Loucy (cell line): Measurements from ENCODE around the gene NGFR.

Source experiments
- H2AFZ ChIP-seq: fragments of 200-600 bp; sonication (generic); 2 replicates; pipeline ENCODE4 v1.6.0; 2016; ENCODE audit warnings: antibody characterized with exemption, mild to moderate bottlenecking, low read length, moderate library complexity
- H3F3A ChIP-seq: fragments of 200-600 bp; 2 replicates; pipeline ENCODE4 v1.6.0; 2016; ENCODE audit warnings: antibody characterized with exemption, low read depth, mild to moderate bottlenecking
- H3K27me3 ChIP-seq: fragments of 200-600 bp; sonication (generic); 2 replicates; pipeline ENCODE4 v1.6.1; 2014; ENCODE audit warnings: low read length, mild to moderate bottlenecking; ENCODE audit not compliant: insufficient read depth, poor library complexity, severe bottlenecking
- H3K36me3 ChIP-seq: fragments of 200-600 bp; sonication (generic); 2 replicates; pipeline ENCODE4 v1.6.1; 2016; ENCODE audit warnings: low read length; ENCODE audit not compliant: insufficient read depth
- H3K4me1 ChIP-seq: fragments of 200-600 bp; sonication (generic); 2 replicates; pipeline ENCODE4 v1.5.1; 2014; ENCODE audit warnings: low read length, mild to moderate bottlenecking; ENCODE audit not compliant: insufficient read depth, poor library complexity, severe bottlenecking
- H3K4me2 ChIP-seq: fragments of 200-600 bp; sonication (generic); 2 replicates; pipeline ENCODE4 v1.6.0; 2014; ENCODE audit warnings: antibody characterized with exemption, low read length, low read depth, mild to moderate bottlenecking; ENCODE audit not compliant: poor library complexity, severe bottlenecking
- H3K4me3 ChIP-seq: fragments of 200-600 bp; sonication (generic); 2 replicates; pipeline ENCODE4 v1.5.1; 2014; ENCODE audit warnings: low read length, mild to moderate bottlenecking, mixed read lengths; ENCODE audit not compliant: poor library complexity, severe bottlenecking
- H3K79me2 ChIP-seq: fragments of 200-600 bp; sonication (generic); 2 replicates; pipeline ENCODE4 v1.6.1; 2014; ENCODE audit warnings: low read length; ENCODE audit not compliant: insufficient read depth
- H3K9ac ChIP-seq: fragments of 200-600 bp; sonication (generic); 2 replicates; pipeline ENCODE4 v1.6.0; 2014; ENCODE audit warnings: mild to moderate bottlenecking, low read depth, low read length, moderate library complexity; ENCODE audit not compliant: poor library complexity, severe bottlenecking
- H3K9me2 ChIP-seq: fragments of 200-600 bp; sonication (generic); replicated peaks from 2 replicates; pipeline ENCODE4 v1.6.1; 2016; ENCODE audit warnings: low read depth, low read length, mixed read lengths
- H3K9me3 ChIP-seq: fragments of 200-600 bp; sonication (generic); 2 replicates; pipeline ENCODE4 v1.6.1; 2014; ENCODE audit warnings: mild to moderate bottlenecking, antibody characterized with exemption, low read length, low read depth; ENCODE audit not compliant: insufficient read depth
- H4K20me1 ChIP-seq: fragments of 200-600 bp; sonication (generic); 2 replicates; pipeline ENCODE4 v1.6.0; 2014; ENCODE audit warnings: antibody characterized with exemption, low read length, mild to moderate bottlenecking; ENCODE audit not compliant: insufficient read depth, poor library complexity, severe bottlenecking
- CTCF ChIP-seq: fragments of 200-600 bp; sonication (generic); conservative IDR thresholded peaks from 2 replicates; pipeline ENCODE4 v1.5.1; 2014; ENCODE audit warnings: mild to moderate bottlenecking, antibody characterized with exemption, low read length
- EZH2phosphoT487 ChIP-seq: fragments of 200-600 bp; IDR thresholded peaks from 2 replicates; pipeline ENCODE4 v1.6.1; 2018; ENCODE audit warnings: antibody characterized with exemption, mild to moderate bottlenecking, moderate library complexity, borderline replicate concordance

Gene NGFR

GRCh38 chr17:49482144-49482817 is 12.8 kb upstream of the NGFR start:
- H2AFZ ChIP-seq: no peak overlapping the region
- H3K79me2 ChIP-seq: no peaks in the 10 kb centered on the region
- H4K20me1 ChIP-seq: no peaks in the 10 kb centered on the region
- no peaks in the 10 kb centered on the region for H3F3A ChIP-seq
- H3K4me3 ChIP-seq: no peak overlapping the region
- peaks cover 16% of the 10 kb centered on the region for H3K4me1 ChIP-seq
- no peak overlapping the region for H3K4me2 ChIP-seq
- no peaks in the 10 kb centered on the region for H3K9me2 ChIP-seq
- H3K27me3 ChIP-seq: no peaks in the 10 kb centered on the region
- no peak overlapping the region for H3K9ac ChIP-seq
- no peaks in the 10 kb centered on the region for H3K36me3 ChIP-seq
- no peak for TF ChIP-seq EZH2phosphoT487
- no peak for TF ChIP-seq CTCF
- H3K9me3 ChIP-seq: no peaks in the 10 kb centered on the region

DNA sequence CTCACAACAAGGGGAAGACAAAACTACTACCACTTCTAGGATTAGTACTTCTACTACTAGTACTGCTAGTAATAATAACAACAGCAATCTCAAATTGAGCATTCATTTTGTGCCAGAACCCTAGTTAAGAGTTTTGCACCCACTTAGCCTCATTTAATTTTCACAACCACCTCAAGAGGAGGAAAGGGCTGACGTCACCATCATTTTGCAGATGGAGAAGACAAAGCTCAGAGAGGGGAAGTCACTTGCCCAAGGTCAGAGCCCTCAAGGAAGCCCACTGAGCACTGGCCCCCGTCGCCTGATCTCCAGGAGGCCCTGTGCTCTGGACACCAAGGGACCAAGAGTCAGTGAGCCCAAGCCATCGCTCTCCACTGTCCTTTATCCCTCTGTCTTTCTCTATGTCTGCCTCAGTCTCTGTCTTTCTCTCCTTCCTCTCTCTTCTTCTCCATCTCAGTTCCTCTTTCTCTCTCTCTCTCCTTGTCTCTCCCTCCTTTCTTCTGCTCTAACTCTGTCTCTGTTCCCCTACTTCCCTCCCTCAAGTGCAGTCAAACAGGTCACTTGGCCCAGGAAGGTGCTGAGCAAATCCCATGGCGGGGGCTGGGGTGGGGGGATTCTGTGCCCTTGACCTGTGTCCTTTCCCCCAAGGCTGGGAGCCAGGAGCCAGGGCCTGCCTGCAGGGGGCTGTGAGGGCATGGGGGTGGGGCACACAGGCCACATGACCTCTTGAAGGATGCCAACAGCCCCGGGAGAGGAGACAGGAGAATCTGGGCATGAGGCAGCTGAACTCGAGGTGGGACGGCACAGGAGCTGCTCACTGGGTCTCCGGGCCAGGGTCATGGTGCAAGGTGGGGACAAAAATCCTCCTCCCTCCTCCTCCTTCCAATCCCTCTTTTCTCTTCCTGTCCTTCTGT is 11.2 kb upstream of the NGFR start:
- no peak overlapping the region for H3K9ac ChIP-seq
- no peak for TF ChIP-seq CTCF
- no peak for TF ChIP-seq EZH2phosphoT487
- H3K4me3 ChIP-seq: no peak overlapping the region
- H3K4me2 ChIP-seq: no peak overlapping the region
- no peaks in the 10 kb centered on the region for H3K36me3 ChIP-seq
- peak overlapping the region; percentile 13; the same call in 1 of the 2 replicates for H2AFZ ChIP-seq
- H3K79me2 ChIP-seq: no peaks in the 10 kb centered on the region
- H3K9me2 ChIP-seq: no peaks in the 10 kb centered on the region
- no peaks in the 10 kb centered on the region for H4K20me1 ChIP-seq
- no peaks in the 10 kb centered on the region for H3K27me3 ChIP-seq
- H3K9me3 ChIP-seq: no peaks in the 10 kb centered on the region
- H3F3A ChIP-seq: no peaks in the 10 kb centered on the region
- peaks cover 16% of the 10 kb centered on the region for H3K4me1 ChIP-seq

- Histone ChIP-seq H3K9me2 (no peaks in the 10 kb centered on the region), H3K9ac (no peak overlapping the region), H2AFZ (no peak overlapping the region), H3K36me3 (no peaks in the 10 kb centered on the region), H3F3A (no peaks in the 10 kb centered on the region), H3K27me3 (no peaks in the 10 kb centered on the region), H3K4me3 (no peak overlapping the region), H3K4me2 (no peak overlapping the region), H3K9me3 (no peaks in the 10 kb centered on the region), H4K20me1 (no peaks in the 10 kb centered on the region), H3K79me2 (no peaks in the 10 kb centered on the region), H3K4me1 (peaks cover 16% of the 10 kb centered on the region)
- no peak for TF ChIP-seq CTCF
Measured at GRCh38 chr17:49484588-49484987, 10.5 kb upstream of the NGFR start.
